ENCODE data around the gene CTIF. TPM values are rescaled to one million over a fixed set of nuclear protein-coding genes. Genes with fewer than 3 reads are reported as not detected.

CTIF gene
- total RNA-seq, 1 donor from 2014 or later, result 60.0 TPM

- Histone ChIP-seq H3K4me1 (peaks cover 95% of the 10 kb centered on the region), H3K27ac (replicated peaks) (peak overlapping the region; percentile 91), H3K36me3 (peaks cover 4% of the 10 kb centered on the region), H3K9me3 (replicated peaks) (no peaks in the 10 kb centered on the region), H3K4me3 (peak overlapping the region; percentile 19), H3K27me3 (ENCODE audit: low read depth) (no peaks in the 10 kb centered on the region)
- intact Hi-C loops (cut with micrococcal nuclease), result no loop called here
- DNase-seq, result peak; percentile 63
- no peak for TF ChIP-seq CTCF (IDR thresholded peaks at IDR 0.05; ENCODE audit: borderline replicate concordance)
These were observed 233.0 kb downstream of the CTIF start for GRCh38 chr18:48771641-48772375.

- DNase-seq, result no peak
- intact Hi-C loops (cut with micrococcal nuclease), result no loop called here
- Histone ChIP-seq H3K27ac (replicated peaks) (peak overlapping the region; percentile 91), H3K9me3 (replicated peaks) (no peaks in the 10 kb centered on the region), H3K27me3 (ENCODE audit: low read depth) (no peaks in the 10 kb centered on the region), H3K4me3 (no peak overlapping the region), H3K4me1 (peaks cover 98% of the 10 kb centered on the region), H3K36me3 (peaks cover 4% of the 10 kb centered on the region)
- TF ChIP-seq CTCF (IDR thresholded peaks at IDR 0.05; ENCODE audit: borderline replicate concordance), result no peak
These were observed 233.6 kb downstream of the CTIF start for GRCh38 chr18:48772457-48772856.

- intact Hi-C loops (cut with micrococcal nuclease), result no loop called here
- peak overlapping the region; percentile 91 for H3K27ac ChIP-seq (replicated peaks)
- no peak for TF ChIP-seq CTCF (IDR thresholded peaks at IDR 0.05; ENCODE audit: borderline replicate concordance)
- peaks cover 98% of the 10 kb centered on the region for H3K4me1 ChIP-seq
- H3K27me3 ChIP-seq (ENCODE audit: low read depth), result no peaks in the 10 kb centered on the region
- peaks cover 4% of the 10 kb centered on the region for H3K36me3 ChIP-seq
- H3K9me3 ChIP-seq (replicated peaks), result no peaks in the 10 kb centered on the region
- DNase-seq, result no peak
- H3K4me3 ChIP-seq, result no peak overlapping the region
These were observed 235.0 kb downstream of the CTIF start for GRCh38 chr18:48773821-48774220.

- intact Hi-C loops (cut with micrococcal nuclease), result no loop called here
- no peak for DNase-seq
- Histone ChIP-seq H3K36me3 (peaks cover 3% of the 10 kb centered on the region), H3K4me1 (peaks cover 98% of the 10 kb centered on the region), H3K4me3 (no peak overlapping the region), H3K9me3 (replicated peaks) (no peaks in the 10 kb centered on the region), H3K27me3 (ENCODE audit: low read depth) (no peaks in the 10 kb centered on the region), H3K27ac (replicated peaks) (no peak overlapping the region)
- no peak for TF ChIP-seq CTCF (IDR thresholded peaks at IDR 0.05; ENCODE audit: borderline replicate concordance)
These were observed 236.1 kb downstream of the CTIF start for GRCh38 chr18:48774941-48775340.

- Histone ChIP-seq H3K4me1 (peaks cover 98% of the 10 kb centered on the region), H3K27ac (replicated peaks) (no peak overlapping the region), H3K36me3 (no peaks in the 10 kb centered on the region), H3K9me3 (replicated peaks) (no peaks in the 10 kb centered on the region), H3K27me3 (ENCODE audit: low read depth) (no peaks in the 10 kb centered on the region), H3K4me3 (no peak overlapping the region)
- DNase-seq, result no peak
- intact Hi-C loops (cut with micrococcal nuclease), result no loop called here
- TF ChIP-seq CTCF (IDR thresholded peaks at IDR 0.05; ENCODE audit: borderline replicate concordance), result no peak
These were observed 236.7 kb downstream of the CTIF start for GRCh38 chr18:48775372-48776155.

Data from left ventricle myocardium inferior (tissue), 1 donor.